Endothelial cell of umbilical vein (primary cell): ENCODE data around the gene KCNS1. TPM values are rescaled to one million over a fixed set of nuclear protein-coding genes. Genes with fewer than 3 reads are reported as not detected.

Experiments used
- BruUV-seq: library from RNA; stranded (reverse); fragments of 400-500 nt; replicated peaks from 2 replicates; lab custom pipeline; 2021; lab: Mats Ljungman, UMichigan
- CTCF ChIA-PET: fragments of 300-600, 350-600 bp; sonication (Branson Sonifier 250); formaldehyde crosslinking; loops from one replicate; lab custom pipeline; 2021; ENCODE audit warnings: antibody characterized with exemption, inconsistent platforms; lab: Charles Lee
- POLR2A ChIA-PET: fragments of 300-600, 350-600 bp; sonication (Branson Sonifier 250); formaldehyde crosslinking; loops from one replicate; lab custom pipeline; 2021; ENCODE audit warnings: antibody characterized with exemption, inconsistent platforms; lab: Charles Lee
- DNase-seq: peaks from one replicate; pipeline ENCODE4 v3.0.0-alpha.2; 2011; ENCODE audit warnings: low read depth, low spot score
- FAIRE-seq: peaks from 2 replicates; lab custom pipeline; 2011; peaks lifted over from hg19 to GRCh38; lab: Jason Lieb, UNC
- H2AFZ ChIP-seq: 2 replicates; pipeline ENCODE4 v1.6.0; 2012; ENCODE audit warnings: low read depth, low read length, control low read depth, inconsistent platforms
- H3K27ac ChIP-seq: 2 replicates; pipeline ENCODE4 v1.5.1; 2011; ENCODE audit warnings: low read depth, mild to moderate bottlenecking, control low read depth, low read length, moderate library complexity; ENCODE audit not compliant: insufficient read depth
- H3K27me3 ChIP-seq, 2 experiments: 2 replicates each; pipeline versions ENCODE4 v1.6.0 to v1.6.1; 2011; ENCODE audit warnings: low read length in 2 of 2, mixed read lengths in 1 of 2; ENCODE audit not compliant: control insufficient read depth in 2 of 2, insufficient read depth in 2 of 2
- H3K36me3 ChIP-seq, 2 experiments: 2 replicates in 1 of 2; 3 replicates in 1 of 2; pipeline ENCODE4 v1.5.1; 2011; ENCODE audit warnings: low read length in 2 of 2, mild to moderate bottlenecking in 1 of 2, moderate library complexity in 1 of 2; ENCODE audit not compliant: control insufficient read depth in 2 of 2, insufficient read depth in 2 of 2; ENCODE audit errors: extremely low read depth in 1 of 2
- H3K4me1 ChIP-seq: 3 replicates; pipeline ENCODE4 v1.5.1; 2011; ENCODE audit warnings: mild to moderate bottlenecking, low read length; ENCODE audit not compliant: control insufficient read depth, insufficient read depth; ENCODE audit errors: extremely low read depth
- H3K4me2 ChIP-seq: 2 replicates; pipeline ENCODE4 v1.6.1; 2011; ENCODE audit warnings: low read length, control low read depth, mixed read lengths; ENCODE audit not compliant: insufficient read depth
- H3K4me3 ChIP-seq, 3 experiments: fragments of 200-600 bp in 1 of 3; sonication (generic), shearing (Covaris generic) in 1 of 3; replicated peaks in 1 of 3; 2 replicates each; pipeline ENCODE4 v1.5.1; 2011 to 2016; ENCODE audit warnings: control low read depth in 3 of 3, low read length in 3 of 3, mild to moderate bottlenecking in 2 of 3, inconsistent platforms in 1 of 3, low read depth in 1 of 3, moderate library complexity in 1 of 3; ENCODE audit not compliant: insufficient read depth in 1 of 3
- H3K79me2 ChIP-seq: 2 replicates; pipeline ENCODE4 v1.6.0; 2012; ENCODE audit warnings: low read length, inconsistent platforms; ENCODE audit not compliant: control insufficient read depth, insufficient read depth
- H3K9ac ChIP-seq: replicated peaks from 2 replicates; pipeline ENCODE3; 2011; ENCODE audit warnings: low read length, control low read depth; ENCODE audit not compliant: insufficient read depth; ENCODE audit errors: extremely low read depth
- H3K9me1 ChIP-seq: replicated peaks from 3 replicates; pipeline ENCODE4 v1.6.0; 2011; ENCODE audit warnings: mild to moderate bottlenecking, low read length; ENCODE audit not compliant: control insufficient read depth, insufficient read depth; ENCODE audit errors: extremely low read depth
- H3K9me3 ChIP-seq: replicated peaks from 2 replicates; pipeline ENCODE4 v1.5.1; 2012; ENCODE audit warnings: low read length, inconsistent platforms; ENCODE audit not compliant: control insufficient read depth, insufficient read depth
- H4K20me1 ChIP-seq: replicated peaks from 2 replicates; pipeline ENCODE3; 2011; ENCODE audit warnings: mild to moderate bottlenecking, low read length; ENCODE audit not compliant: control insufficient read depth, insufficient read depth; ENCODE audit errors: extremely low read depth
- EZH2 ChIP-seq: IDR thresholded peaks from 2 replicates; pipeline ENCODE4 v1.6.1; 2012; ENCODE audit warnings: borderline replicate concordance, low read depth, mild to moderate bottlenecking, moderate library complexity, low read length, inconsistent platforms; ENCODE audit not compliant: severe bottlenecking
- FOS ChIP-seq: IDR thresholded peaks from 2 replicates; pipeline ENCODE4 v1.6.1; 2011; ENCODE audit warnings: mild to moderate bottlenecking, low read length, moderate library complexity, borderline replicate concordance; ENCODE audit not compliant: insufficient read depth
- GATA2 ChIP-seq: IDR thresholded peaks from 2 replicates; pipeline ENCODE4 v1.7.0; 2011; ENCODE audit warnings: low read depth, mild to moderate bottlenecking, moderate library complexity, mixed read lengths, low read length; ENCODE audit not compliant: insufficient read length, insufficient read depth
- JUN ChIP-seq: IDR thresholded peaks from 2 replicates; pipeline ENCODE4 v1.6.1; 2011; ENCODE audit warnings: borderline replicate concordance, low read depth; ENCODE audit not compliant: insufficient read length, insufficient read depth
- MYC ChIP-seq: IDR thresholded peaks from one replicate; pipeline ENCODE4 v1.6.1; 2011; ENCODE audit warnings: mild to moderate bottlenecking, low read depth, low read length
- POLR2A ChIP-seq: IDR thresholded peaks from 2 replicates; pipeline ENCODE4 v1.6.1; 2012; ENCODE audit warnings: low read depth, mild to moderate bottlenecking, control low read depth, low read length
- POLR2AphosphoS5 ChIP-seq: IDR thresholded peaks from 2 replicates; pipeline ENCODE4 v1.6.1; 2012; ENCODE audit warnings: low read depth, mild to moderate bottlenecking, control low read depth, low read length, moderate library complexity; ENCODE audit not compliant: insufficient read depth
- dilution Hi-C: fragments of 300-500 bp; cut with MboI; formaldehyde crosslinking; loops from one replicate; pipeline ENCODE4 v1.15.0; 2019; ENCODE audit warnings: low sequenced_read_pairs; ENCODE audit not compliant: extremely low pct_ligation_motif_present
- intact Hi-C: fragments of 100-400 bp; cut with micrococcal nuclease; formaldehyde crosslinking; loops from one replicate; pipeline ENCODE4 v1.10.0; 2022
- polyA plus RNA-seq, 4 experiments: library from polyadenylated mRNA; depleted of rRNA in 3 of 4; stranded (reverse) in 3 of 4; unstranded in 1 of 4; fragments of >200 nt; gene quantifications; 2 replicates each; pipeline versions ENCODE4 v1.2.1 to v1.2.3, GENCODE V29; 2011 to 2012; ENCODE audit warnings: missing spikeins in 1 of 4
- total RNA-seq: library from RNA; stranded (reverse); gene quantifications from 2 replicates; pipeline ENCODE4 v1.2.3, GENCODE V29; 2021
- TF ChIP-seq, protein P1 (sequence below), 2 donors: IDR thresholded peaks; 1 replicate in 1 of 2; 2 replicates in 1 of 2; pipeline ENCODE4 v1.5.1; 2011; ENCODE audit warnings: low read length in 2 of 2, mild to moderate bottlenecking in 2 of 2, moderate library complexity in 2 of 2, control low read depth in 1 of 2, inconsistent platforms in 1 of 2, low read depth in 1 of 2; ENCODE audit not compliant: insufficient read depth in 1 of 2; ENCODE audit errors: extremely low read depth in 1 of 2
- TF ChIP-seq, protein P2 (sequence below): IDR thresholded peaks from 2 replicates; pipeline ENCODE4 v1.6.1; 2011; ENCODE audit not compliant: insufficient read depth, insufficient read length

The KCNS1 gene
- total and polyA plus RNA-seq, 2 donors (not counting 3 experiments of a cell fraction or from before 2014, with no cell fraction given), result 0.14 to 0.29 TPM

DNA sequence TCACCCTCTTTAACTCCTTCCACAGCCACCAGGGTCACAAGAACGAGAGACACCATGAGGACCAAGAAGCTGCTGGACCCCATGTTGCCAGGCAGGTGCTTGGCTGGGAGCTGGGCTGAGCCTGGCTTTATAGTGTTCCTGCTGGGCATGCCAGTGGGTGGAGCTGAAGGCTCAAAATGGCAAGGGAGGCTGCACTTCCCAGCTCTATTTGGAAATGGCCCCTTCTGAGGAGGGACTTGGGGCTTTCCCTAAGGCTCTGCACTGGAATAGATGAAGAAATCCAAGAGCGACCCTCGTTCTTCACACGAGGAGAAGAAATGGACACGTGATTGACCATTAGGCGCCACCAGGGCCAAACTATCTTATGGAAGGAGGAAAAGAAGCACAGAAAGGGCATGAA lies 23.4 kb upstream of the KCNS1 start, which contains the start of gene WFDC12:
TSS of gene WFDC12 (minus strand) at position 101 of the 400 bp plus-strand sequence. CDS start at position 83, 18 bp downstream.
- Histone ChIP-seq H3K27ac (no peak within 1 kb of the TSS), H3K79me2 (no peaks in the 10 kb centered on the region), H3K4me1 (no peaks in the 10 kb centered on the region), H3K9me3 (no peaks in the 10 kb centered on the region), H3K9ac (no peak within 1 kb of the TSS), H2AFZ (no peak within 1 kb of the TSS), H3K4me2 (no peak within 1 kb of the TSS), H3K9me1 (no peaks in the 10 kb centered on the region), H3K4me3 (no peak within 1 kb of the TSS), H3K36me3 (no peaks in the 10 kb centered on the region), H4K20me1 (no peaks in the 10 kb centered on the region), H3K27me3 (peaks cover 7 to 16% of the 10 kb centered on the region in 2 experiments)
- CTCF ChIA-PET, result interaction anchor here (0.5 to 1.7 kb wide), 4 partner anchors 9 to 221 kb away, joined by 3 to 8 read pairs (median 4); partner anchors contain the start of gene WFDC5
- dilution Hi-C loops (no loop called here), intact Hi-C loops (no loop called here)
- TF ChIP-seq POLR2A (no peak), MYC (no peak), FOS (no peak)
- TF ChIP-seq, protein P1, sequence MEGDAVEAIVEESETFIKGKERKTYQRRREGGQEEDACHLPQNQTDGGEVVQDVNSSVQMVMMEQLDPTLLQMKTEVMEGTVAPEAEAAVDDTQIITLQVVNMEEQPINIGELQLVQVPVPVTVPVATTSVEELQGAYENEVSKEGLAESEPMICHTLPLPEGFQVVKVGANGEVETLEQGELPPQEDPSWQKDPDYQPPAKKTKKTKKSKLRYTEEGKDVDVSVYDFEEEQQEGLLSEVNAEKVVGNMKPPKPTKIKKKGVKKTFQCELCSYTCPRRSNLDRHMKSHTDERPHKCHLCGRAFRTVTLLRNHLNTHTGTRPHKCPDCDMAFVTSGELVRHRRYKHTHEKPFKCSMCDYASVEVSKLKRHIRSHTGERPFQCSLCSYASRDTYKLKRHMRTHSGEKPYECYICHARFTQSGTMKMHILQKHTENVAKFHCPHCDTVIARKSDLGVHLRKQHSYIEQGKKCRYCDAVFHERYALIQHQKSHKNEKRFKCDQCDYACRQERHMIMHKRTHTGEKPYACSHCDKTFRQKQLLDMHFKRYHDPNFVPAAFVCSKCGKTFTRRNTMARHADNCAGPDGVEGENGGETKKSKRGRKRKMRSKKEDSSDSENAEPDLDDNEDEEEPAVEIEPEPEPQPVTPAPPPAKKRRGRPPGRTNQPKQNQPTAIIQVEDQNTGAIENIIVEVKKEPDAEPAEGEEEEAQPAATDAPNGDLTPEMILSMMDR (IDR thresholded peaks at IDR 0.05; ENCODE audit: extremely low read depth in 1 of 2, insufficient read depth in 1 of 2, low read depth in 1 of 2, low read length in 2 of 2), result no peak
- FAIRE-seq (no peak), DNase-seq (no peak)
- no TSS peak for BruUV-seq
- POLR2A ChIA-PET, result no interaction called here

DNA sequence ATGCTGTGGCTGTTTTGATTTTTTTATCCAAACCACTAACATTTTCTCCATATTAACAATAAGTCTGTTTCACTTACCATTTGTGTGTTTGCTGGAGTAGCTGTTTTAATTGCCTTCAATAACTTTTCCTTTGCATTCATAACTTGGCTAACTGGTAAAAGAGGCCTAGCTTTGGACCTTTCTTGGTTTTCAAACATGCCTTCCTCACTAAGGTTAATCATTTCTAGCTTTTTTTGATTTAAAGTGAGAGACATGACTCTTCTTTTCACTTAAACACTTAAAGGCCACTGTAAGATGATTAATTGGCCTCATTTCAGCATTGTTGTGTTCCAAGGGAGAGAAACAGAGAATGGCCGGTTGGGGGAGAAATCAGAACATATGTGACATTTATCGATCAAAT lies 20.5 kb upstream of the KCNS1 start:
- Histone ChIP-seq H4K20me1 (no peaks in the 10 kb centered on the region), H3K27me3 (peaks cover 5 to 9% of the 10 kb centered on the region in 2 experiments), H3K27ac (no peak overlapping the region), H3K4me3 (no peak overlapping the region), H3K9me3 (no peaks in the 10 kb centered on the region), H3K9me1 (no peaks in the 10 kb centered on the region), H3K4me2 (no peak overlapping the region), H3K36me3 (no peaks in the 10 kb centered on the region), H3K79me2 (no peaks in the 10 kb centered on the region), H3K9ac (no peak overlapping the region), H2AFZ (no peak overlapping the region), H3K4me1 (no peaks in the 10 kb centered on the region)
- ChIA-PET POLR2A (no interaction called here), CTCF (interaction anchor here (1.5 to 2.4 kb wide), 2 partner anchors 10 to 170 kb away, joined by 7 to 13 read pairs; no protein-coding TSS in a partner anchor)
- no peak for DNase-seq
- dilution Hi-C loops, result no loop called here
- no TSS peak for BruUV-seq
- intact Hi-C loops, result no loop called here
- no peak for FAIRE-seq
- TF ChIP-seq, protein P1 (IDR thresholded peaks at IDR 0.05; ENCODE audit: extremely low read depth in 1 of 2, insufficient read depth in 1 of 2, low read depth in 1 of 2, low read length in 2 of 2), result no peak
- TF ChIP-seq POLR2AphosphoS5, result no peak
- TF ChIP-seq, protein P2, sequence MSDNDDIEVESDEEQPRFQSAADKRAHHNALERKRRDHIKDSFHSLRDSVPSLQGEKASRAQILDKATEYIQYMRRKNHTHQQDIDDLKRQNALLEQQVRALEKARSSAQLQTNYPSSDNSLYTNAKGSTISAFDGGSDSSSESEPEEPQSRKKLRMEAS, result no peak
- TF ChIP-seq FOS, result no peak
- TF ChIP-seq MYC, result no peak
- no peak for TF ChIP-seq POLR2A
- no peak for TF ChIP-seq GATA2
- TF ChIP-seq EZH2, result no peak
- no peak for TF ChIP-seq JUN
